Measurements from ENCODE around the gene ACOXL.

ACOXL gene

DNA sequence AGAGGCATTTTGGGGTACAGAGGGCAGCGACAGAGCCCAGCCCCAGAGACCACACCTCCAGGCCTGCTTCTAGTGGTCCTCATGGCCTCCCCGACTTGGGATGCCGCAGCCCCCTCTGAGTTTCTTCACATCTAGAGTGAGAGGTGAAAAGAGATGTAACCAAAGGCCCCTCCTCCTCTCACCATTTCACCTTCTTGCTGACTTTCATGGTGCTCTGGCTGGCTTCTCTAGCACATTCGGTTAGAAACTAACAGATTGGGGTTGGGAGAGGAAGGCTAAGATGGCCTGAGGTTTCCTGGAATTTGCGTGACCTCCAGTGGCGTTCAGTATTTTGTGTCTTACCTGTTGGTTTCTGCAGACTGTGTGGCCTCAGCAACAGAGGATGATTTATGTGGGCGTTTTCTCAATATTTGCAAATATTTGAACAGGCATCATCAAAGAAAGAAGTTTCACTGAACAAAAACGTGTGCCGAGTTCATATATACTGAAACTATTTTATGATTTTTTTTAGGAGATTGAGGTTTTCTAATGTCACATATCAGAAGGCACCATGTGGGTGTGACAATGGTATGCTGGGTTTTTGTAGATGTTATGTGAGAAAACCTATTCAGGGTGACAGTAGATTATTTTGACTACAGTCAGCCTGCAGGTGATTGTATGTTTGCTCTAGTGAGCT lies 318.5 kb downstream of the ACOXL start:
- H3K4me3 Mint-ChIP-seq, result no peak overlapping the region
- TF ChIP-seq, protein P1, sequence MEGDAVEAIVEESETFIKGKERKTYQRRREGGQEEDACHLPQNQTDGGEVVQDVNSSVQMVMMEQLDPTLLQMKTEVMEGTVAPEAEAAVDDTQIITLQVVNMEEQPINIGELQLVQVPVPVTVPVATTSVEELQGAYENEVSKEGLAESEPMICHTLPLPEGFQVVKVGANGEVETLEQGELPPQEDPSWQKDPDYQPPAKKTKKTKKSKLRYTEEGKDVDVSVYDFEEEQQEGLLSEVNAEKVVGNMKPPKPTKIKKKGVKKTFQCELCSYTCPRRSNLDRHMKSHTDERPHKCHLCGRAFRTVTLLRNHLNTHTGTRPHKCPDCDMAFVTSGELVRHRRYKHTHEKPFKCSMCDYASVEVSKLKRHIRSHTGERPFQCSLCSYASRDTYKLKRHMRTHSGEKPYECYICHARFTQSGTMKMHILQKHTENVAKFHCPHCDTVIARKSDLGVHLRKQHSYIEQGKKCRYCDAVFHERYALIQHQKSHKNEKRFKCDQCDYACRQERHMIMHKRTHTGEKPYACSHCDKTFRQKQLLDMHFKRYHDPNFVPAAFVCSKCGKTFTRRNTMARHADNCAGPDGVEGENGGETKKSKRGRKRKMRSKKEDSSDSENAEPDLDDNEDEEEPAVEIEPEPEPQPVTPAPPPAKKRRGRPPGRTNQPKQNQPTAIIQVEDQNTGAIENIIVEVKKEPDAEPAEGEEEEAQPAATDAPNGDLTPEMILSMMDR (IDR thresholded peaks at IDR 0.05), result no peak
- H3K4me1 Mint-ChIP-seq, result peaks cover 26% of the 10 kb centered on the region
- H3K27ac Mint-ChIP-seq, result no peak overlapping the region
- peaks cover 6% of the 10 kb centered on the region for H3K27me3 Mint-ChIP-seq (ENCODE audit: low read depth, poor library complexity)
- no peaks in the 10 kb centered on the region for H3K9me3 Mint-ChIP-seq
- DNase-seq, result no peak
- H3K36me3 Mint-ChIP-seq (ENCODE audit: low read depth), result no peaks in the 10 kb centered on the region

DNA sequence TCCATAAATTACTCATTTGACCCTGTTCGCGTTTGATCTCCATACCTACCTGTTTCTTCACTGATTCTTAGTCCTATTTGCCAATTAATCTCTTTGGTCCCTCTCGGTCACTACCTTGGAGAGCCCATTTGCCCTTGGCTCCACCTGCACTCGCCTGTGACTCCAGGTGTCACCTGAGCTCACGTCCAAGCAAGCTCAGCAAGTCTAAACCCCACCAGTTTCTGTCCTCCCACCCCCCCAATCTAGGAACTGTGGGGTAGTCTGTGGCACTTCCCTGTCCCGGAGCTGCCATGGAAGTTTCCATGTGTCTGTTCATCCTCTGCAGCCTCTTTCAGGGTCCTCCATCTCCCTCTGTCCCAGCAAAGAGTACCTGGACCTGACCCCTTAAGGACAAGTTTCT lies 320.2 kb downstream of the ACOXL start:
- DNase-seq, result no peak
- Mint-ChIP-seq H3K27me3 (ENCODE audit: low read depth, poor library complexity) (peaks cover 8% of the 10 kb centered on the region), H3K9me3 (no peaks in the 10 kb centered on the region), H3K4me1 (peaks cover 32% of the 10 kb centered on the region), H3K27ac (no peak overlapping the region), H3K4me3 (no peak overlapping the region), H3K36me3 (ENCODE audit: low read depth) (no peaks in the 10 kb centered on the region)
- TF ChIP-seq, protein P1 (IDR thresholded peaks at IDR 0.05), result no peak

DNA sequence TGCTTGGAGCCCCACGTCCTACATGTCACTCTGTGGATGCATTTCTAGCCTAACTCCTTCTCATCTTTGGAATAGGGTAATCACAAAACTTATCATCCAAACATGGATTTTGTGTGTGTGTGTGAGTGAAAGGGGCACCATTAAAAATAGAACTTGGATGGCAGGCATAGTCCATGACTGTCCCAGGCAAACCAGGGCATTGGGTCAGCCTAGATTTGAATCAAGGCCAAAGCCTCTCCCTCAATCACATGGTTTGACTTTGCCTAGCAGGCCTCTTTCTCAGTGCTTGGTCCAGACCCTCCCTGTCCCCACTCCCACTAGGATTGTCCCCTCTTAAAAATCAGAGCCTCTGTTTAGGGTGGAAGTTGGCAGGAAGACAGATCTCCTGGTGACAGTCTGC lies 320.9 kb downstream of the ACOXL start:
- no peak overlapping the region for H3K4me3 Mint-ChIP-seq
- no peaks in the 10 kb centered on the region for H3K9me3 Mint-ChIP-seq
- H3K36me3 Mint-ChIP-seq (ENCODE audit: low read depth), result no peaks in the 10 kb centered on the region
- no peak for DNase-seq
- TF ChIP-seq, protein P1 (IDR thresholded peaks at IDR 0.05), result no peak
- no peak overlapping the region for H3K27ac Mint-ChIP-seq
- H3K27me3 Mint-ChIP-seq (ENCODE audit: low read depth, poor library complexity), result peaks cover 8% of the 10 kb centered on the region
- peaks cover 39% of the 10 kb centered on the region for H3K4me1 Mint-ChIP-seq

DNA sequence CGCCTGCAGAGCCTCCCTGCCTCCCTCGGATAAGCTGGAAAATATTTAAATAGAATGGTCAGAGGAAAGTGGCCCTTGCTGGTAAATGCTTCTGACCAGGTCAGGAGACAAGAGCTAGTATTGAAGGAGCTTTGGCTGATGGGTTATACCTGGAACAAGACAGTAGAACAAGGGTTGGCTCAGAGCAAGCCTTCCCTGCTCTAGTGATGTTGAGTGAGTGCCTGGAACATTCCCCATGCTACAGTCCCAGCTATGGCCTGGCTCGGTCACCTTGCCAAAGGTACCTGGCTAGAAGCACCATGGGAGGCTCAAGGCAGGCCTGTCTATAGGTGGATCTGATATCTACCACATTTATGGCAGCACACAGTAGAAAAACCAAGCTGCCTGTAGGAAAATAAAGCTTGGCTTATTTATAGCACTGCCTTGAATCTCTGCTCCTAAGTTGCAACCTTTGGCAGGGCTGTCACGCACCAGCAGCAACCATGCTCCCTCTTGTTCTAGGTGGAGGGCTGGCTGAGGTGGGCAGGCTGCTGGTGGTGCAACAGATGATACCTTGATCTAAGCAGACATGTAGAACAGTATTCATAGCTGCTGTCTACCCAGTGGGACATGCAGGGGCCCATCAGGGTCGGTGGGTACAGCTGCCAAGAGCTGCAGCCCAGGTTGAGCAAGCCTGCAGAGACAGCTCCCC lies 321.6 kb downstream of the ACOXL start:
- TF ChIP-seq, protein P1 (IDR thresholded peaks at IDR 0.05), result no peak
- Mint-ChIP-seq H3K4me1 (peaks cover 43% of the 10 kb centered on the region), H3K4me3 (no peak overlapping the region), H3K27me3 (ENCODE audit: low read depth, poor library complexity) (peaks cover 8% of the 10 kb centered on the region), H3K27ac (peak overlapping the region; percentile 69), H3K36me3 (ENCODE audit: low read depth) (no peaks in the 10 kb centered on the region), H3K9me3 (no peaks in the 10 kb centered on the region)
- DNase-seq, result no peak

DNA sequence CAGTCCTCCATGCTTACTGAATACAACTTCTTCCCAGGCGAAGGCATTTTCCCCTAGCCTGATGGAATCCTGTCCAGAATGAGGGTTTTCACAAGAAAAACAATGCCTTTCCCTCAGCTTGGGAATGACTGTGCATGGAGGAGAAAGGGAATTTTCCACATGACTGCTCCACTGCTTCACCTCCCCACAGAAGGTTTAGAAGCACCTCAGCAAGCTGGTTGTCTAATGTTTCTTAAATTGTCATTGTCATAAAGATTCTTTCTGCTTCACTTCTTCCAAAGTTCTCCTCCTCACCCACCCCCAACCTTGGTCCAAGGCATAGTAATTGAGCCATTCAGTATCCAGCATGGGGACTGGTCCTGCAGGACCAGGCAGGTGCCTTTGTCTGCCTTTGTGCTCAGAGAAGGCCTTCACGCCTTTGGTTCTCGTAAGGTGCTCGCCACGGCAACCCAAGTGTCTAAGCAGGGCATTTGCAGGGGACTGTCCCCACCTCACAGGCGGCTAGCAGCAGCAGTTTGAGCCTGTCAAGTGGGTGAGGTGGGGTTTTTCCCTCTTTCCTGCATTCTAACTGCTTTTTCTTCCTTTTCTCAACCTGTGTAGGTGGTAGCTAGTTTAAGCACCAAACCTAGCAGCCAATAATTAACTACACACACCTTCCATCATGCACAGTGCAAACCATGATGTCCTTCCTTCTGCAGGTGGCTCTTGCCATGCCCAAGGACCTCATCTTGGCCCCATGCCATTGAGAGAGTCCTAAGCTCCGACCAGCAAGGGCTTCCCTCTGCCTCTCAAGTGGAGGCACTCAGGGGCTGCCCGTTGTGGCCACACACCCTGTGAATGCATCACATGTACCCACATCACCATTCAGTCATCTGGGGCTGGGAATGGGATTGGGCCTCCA lies 322.7 kb downstream of the ACOXL start:
- H3K27me3 Mint-ChIP-seq (ENCODE audit: low read depth, poor library complexity), result peaks cover 8% of the 10 kb centered on the region
- H3K27ac Mint-ChIP-seq, result peak overlapping the region; percentile 69
- no peaks in the 10 kb centered on the region for H3K36me3 Mint-ChIP-seq (ENCODE audit: low read depth)
- DNase-seq, result no peak
- H3K4me3 Mint-ChIP-seq, result peak overlapping the region; percentile 11
- H3K9me3 Mint-ChIP-seq, result peaks cover 7% of the 10 kb centered on the region
- peaks cover 39% of the 10 kb centered on the region for H3K4me1 Mint-ChIP-seq
- TF ChIP-seq, protein P1 (IDR thresholded peaks at IDR 0.05), result no peak

Measured in nephron progenitor cell (in vitro differentiated cells).